ENCODE data around the gene VGLL1.

Gene VGLL1

GRCh38 chrX:136572030-136572429, 40.0 kb downstream of the VGLL1 start:
- TF ChIP-seq CTCF (IDR thresholded peaks at IDR 0.05) = no peak

GRCh38 chrX:136574548-136574947, 42.5 kb downstream of the VGLL1 start:
- no peak overlapping the region for H3K4me3 ChIP-seq (ENCODE audit: low read depth, low read length)
- H3K27ac ChIP-seq = no peak overlapping the region
- H3K4me2 ChIP-seq (ENCODE audit: low read length) = no peak overlapping the region
- H3K27me3 ChIP-seq (ENCODE audit: control insufficient read depth, insufficient read depth, low read length) = no peaks in the 10 kb centered on the region
- no peak for TF ChIP-seq CTCF (IDR thresholded peaks at IDR 0.05)
- H3K4me1 ChIP-seq = no peaks in the 10 kb centered on the region
- no peaks in the 10 kb centered on the region for H3K79me2 ChIP-seq
- no peaks in the 10 kb centered on the region for H3K9me3 ChIP-seq (ENCODE audit: control insufficient read depth, low read length)
- H2AFZ ChIP-seq = no peak overlapping the region
- H3K9ac ChIP-seq = no peak overlapping the region
- H3K36me3 ChIP-seq (ENCODE audit: control insufficient read depth, insufficient read depth, low read length) = no peaks in the 10 kb centered on the region

More at GRCh38 chrX:136572030-136572429, 40.0 kb downstream of the VGLL1 start:
- Histone ChIP-seq H3K4me3 (ENCODE audit: low read depth, low read length) (no peak overlapping the region), H3K9ac (no peak overlapping the region), H3K4me2 (ENCODE audit: low read length) (no peak overlapping the region), H2AFZ (no peak overlapping the region), H3K79me2 (no peaks in the 10 kb centered on the region), H3K36me3 (ENCODE audit: control insufficient read depth, insufficient read depth, low read length) (no peaks in the 10 kb centered on the region), H3K4me1 (no peaks in the 10 kb centered on the region), H3K9me3 (ENCODE audit: control insufficient read depth, low read length) (no peaks in the 10 kb centered on the region), H3K27ac (no peak overlapping the region), H3K27me3 (ENCODE audit: control insufficient read depth, insufficient read depth, low read length) (no peaks in the 10 kb centered on the region)

- no peaks in the 10 kb centered on the region for H3K4me1 ChIP-seq
- H3K9me3 ChIP-seq (ENCODE audit: control insufficient read depth, low read length) = no peaks in the 10 kb centered on the region
- no peak overlapping the region for H3K4me3 ChIP-seq (ENCODE audit: low read depth, low read length)
- no peak overlapping the region for H2AFZ ChIP-seq
- H3K79me2 ChIP-seq = no peaks in the 10 kb centered on the region
- H3K27ac ChIP-seq = no peak overlapping the region
- no peak overlapping the region for H3K4me2 ChIP-seq (ENCODE audit: low read length)
- no peaks in the 10 kb centered on the region for H3K36me3 ChIP-seq (ENCODE audit: control insufficient read depth, insufficient read depth, low read length)
- no peaks in the 10 kb centered on the region for H3K27me3 ChIP-seq (ENCODE audit: control insufficient read depth, insufficient read depth, low read length)
- no peak overlapping the region for H3K9ac ChIP-seq
- TF ChIP-seq CTCF (IDR thresholded peaks at IDR 0.05) = peak; percentile 66
Measured at GRCh38 chrX:136577552-136577951, 45.5 kb downstream of the VGLL1 start.

GRCh38 chrX:136580316-136580715, 48.3 kb downstream of the VGLL1 start:
- Histone ChIP-seq H3K9ac (no peak overlapping the region), H3K4me1 (no peaks in the 10 kb centered on the region), H3K79me2 (no peaks in the 10 kb centered on the region), H3K9me3 (ENCODE audit: control insufficient read depth, low read length) (no peaks in the 10 kb centered on the region), H2AFZ (no peak overlapping the region), H3K4me2 (ENCODE audit: low read length) (no peak overlapping the region), H3K36me3 (ENCODE audit: control insufficient read depth, insufficient read depth, low read length) (no peaks in the 10 kb centered on the region), H3K4me3 (ENCODE audit: low read depth, low read length) (no peak overlapping the region), H3K27me3 (ENCODE audit: control insufficient read depth, insufficient read depth, low read length) (no peaks in the 10 kb centered on the region), H3K27ac (no peak overlapping the region)
- TF ChIP-seq CTCF (IDR thresholded peaks at IDR 0.05) = no peak

- Histone ChIP-seq H3K79me2 (no peaks in the 10 kb centered on the region), H3K27ac (no peak overlapping the region), H3K4me3 (ENCODE audit: low read depth, low read length) (no peak overlapping the region), H3K27me3 (ENCODE audit: control insufficient read depth, insufficient read depth, low read length) (no peaks in the 10 kb centered on the region), H3K9me3 (ENCODE audit: control insufficient read depth, low read length) (no peaks in the 10 kb centered on the region), H2AFZ (no peak overlapping the region), H3K4me1 (no peaks in the 10 kb centered on the region), H3K4me2 (ENCODE audit: low read length) (no peak overlapping the region), H3K36me3 (ENCODE audit: control insufficient read depth, insufficient read depth, low read length) (no peaks in the 10 kb centered on the region), H3K9ac (no peak overlapping the region)
- TF ChIP-seq CTCF (IDR thresholded peaks at IDR 0.05) = no peak
Measured at GRCh38 chrX:136582624-136583023, 50.6 kb downstream of the VGLL1 start.

Data from parathyroid adenoma (tissue), 2 donors.